ENCODE results near the gene FANCD2OS. TPM values are rescaled to one million over a fixed set of nuclear protein-coding genes. Genes with fewer than 3 reads are reported as not detected.

Gene FANCD2OS, protein sequence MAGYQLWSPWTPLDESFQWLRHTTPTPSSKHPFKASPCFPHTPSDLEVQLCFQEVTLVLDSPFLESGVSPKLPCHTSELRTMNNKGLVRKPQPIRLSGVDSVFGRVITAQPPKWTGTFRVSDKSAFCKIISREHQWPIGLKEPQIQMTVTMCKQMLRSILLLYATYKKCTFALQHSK
- not detected in 2 replicates for polyA plus RNA-seq (2011; rRNA removed)
- not detected in 2 replicates for polyA plus RNA-seq (2012; cell fraction: cytosol; rRNA removed)
- not detected in 2 replicates for polyA plus RNA-seq (2012; cell fraction: nucleus; rRNA removed)
- polyA plus RNA-seq (2017; fragmentation: RNase III; extraction: RNeasy Plus Mini Kit Qiagen cat#74134 plus additional on column Dnase treatment): not detected in 3 replicates
- not detected in 2 replicates for polyA minus RNA-seq (2011; rRNA and poly(A)+ RNA removed)

- ChIA-PET CTCF (no interaction called here), POLR2A (no interaction called here)
- ATAC-seq (no peak), DNase-seq (ENCODE audit: low read depth in 1 of 2, low spot score in 1 of 2) (no peak), FAIRE-seq (no peak)
- TF ChIP-seq EHMT2 (IDR thresholded peaks at IDR 0.05; ENCODE audit: low read depth): no peak
- TF ChIP-seq ZSCAN20 (CRISPR knock-in tag; IDR thresholded peaks at IDR 0.05): no peak
- no peak for TF ChIP-seq KDM5A (IDR thresholded peaks at IDR 0.05)
- TF ChIP-seq HDAC2 (IDR thresholded peaks at IDR 0.05): no peak
- TF ChIP-seq RFX5 (IDR thresholded peaks at IDR 0.05): no peak
- TF ChIP-seq TFCP2L1 (CRISPR knock-in tag; IDR thresholded peaks at IDR 0.05): no peak
- TF ChIP-seq JUNB (IDR thresholded peaks at IDR 0.05): no peak
- TF ChIP-seq CEBPB (IDR thresholded peaks at IDR 0.05): no peak
- TF ChIP-seq, protein P1, sequence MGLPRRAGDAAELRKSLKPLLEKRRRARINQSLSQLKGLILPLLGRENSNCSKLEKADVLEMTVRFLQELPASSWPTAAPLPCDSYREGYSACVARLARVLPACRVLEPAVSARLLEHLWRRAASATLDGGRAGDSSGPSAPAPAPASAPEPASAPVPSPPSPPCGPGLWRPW (IDR thresholded peaks at IDR 0.05): no peak
- no peak for TF ChIP-seq EHF (CRISPR knock-in tag; IDR thresholded peaks at IDR 0.05)
- no peak for TF ChIP-seq CBX2 (IDR thresholded peaks at IDR 0.05; ENCODE audit: borderline replicate concordance, low read depth)
- no peak for TF ChIP-seq FOSB (CRISPR knock-in tag; IDR thresholded peaks at IDR 0.05)
- no peak for TF ChIP-seq KDM1A (IDR thresholded peaks at IDR 0.05; ENCODE audit: low read depth)
- no peak for TF ChIP-seq MAZ (IDR thresholded peaks at IDR 0.05; ENCODE audit: borderline replicate concordance, low read depth, low read length)
- no peak for TF ChIP-seq RNF2 (IDR thresholded peaks at IDR 0.05; ENCODE audit: borderline replicate concordance, low read depth)
- no peak for TF ChIP-seq MYC (IDR thresholded peaks at IDR 0.05; ENCODE audit: borderline replicate concordance, low read length)
- no peak for TF ChIP-seq ZFP36 (IDR thresholded peaks at IDR 0.05; ENCODE audit: borderline replicate concordance, partially characterized antibody)
- TF ChIP-seq, protein P2, sequence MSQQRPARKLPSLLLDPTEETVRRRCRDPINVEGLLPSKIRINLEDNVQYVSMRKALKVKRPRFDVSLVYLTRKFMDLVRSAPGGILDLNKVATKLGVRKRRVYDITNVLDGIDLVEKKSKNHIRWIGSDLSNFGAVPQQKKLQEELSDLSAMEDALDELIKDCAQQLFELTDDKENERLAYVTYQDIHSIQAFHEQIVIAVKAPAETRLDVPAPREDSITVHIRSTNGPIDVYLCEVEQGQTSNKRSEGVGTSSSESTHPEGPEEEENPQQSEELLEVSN (IDR thresholded peaks at IDR 0.05; ENCODE audit: borderline replicate concordance, low read depth): no peak
- TF ChIP-seq CHD2 (IDR thresholded peaks at IDR 0.05; ENCODE audit: low read length, partially characterized antibody): no peak
- Histone ChIP-seq H3K4me2 (no peak within 1 kb of the TSS), H3K4me3 (no peak within 1 kb of the TSS), H3K9me3 (no peaks in the 10 kb centered on the region), H3K4me1 (no peaks in the 10 kb centered on the region), H3K27ac (no peak within 1 kb of the TSS)
- WGBS (ENCODE audit: missing lambda C conversion rate): 95% methylated on average over 22 of the region's 28 CpGs
These were observed at the start of gene FANCD2OS for GRCh38 chr3:10108091-10108490. Gene FANCD2OS, minus strand, starts transcription at chr3:10108255. Its CDS starts 3,481 bp downstream, at chr3:10104774.

DNA sequence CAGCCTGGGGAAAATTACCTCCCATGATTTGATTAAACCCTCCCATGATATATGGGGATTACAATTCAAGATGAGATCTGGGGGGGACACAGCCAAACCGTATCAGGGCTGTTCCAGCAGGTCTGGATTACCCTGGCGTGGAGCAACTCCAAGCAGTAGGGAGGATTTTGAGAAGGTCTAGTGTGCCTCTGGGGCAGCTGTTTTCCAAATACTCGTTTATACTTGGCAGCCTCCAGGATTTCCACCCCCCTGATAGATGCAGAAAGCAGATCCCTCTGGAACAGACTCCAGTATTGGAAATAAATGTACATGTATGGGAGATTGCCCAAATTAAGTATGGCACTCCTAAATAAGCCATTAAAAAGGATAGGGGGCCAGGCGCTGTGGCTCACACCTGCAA is 49.0 kb upstream of the FANCD2OS start:
- 86% methylated on average over 4 of the region's 4 CpGs for WGBS (ENCODE audit: missing lambda C conversion rate)
- Histone ChIP-seq H3K27ac (no peak overlapping the region), H3K4me3 (no peak overlapping the region), H3K4me1 (no peaks in the 10 kb centered on the region), H3K4me2 (no peak overlapping the region), H3K9me3 (no peaks in the 10 kb centered on the region)
- TF ChIP-seq EP300 (IDR thresholded peaks at IDR 0.05): no peak
- no peak for TF ChIP-seq RAD21 (conservative IDR thresholded peaks at IDR 0.05 in 1 of 2, IDR thresholded peaks at IDR 0.05 in 1 of 2)
- POLR2A ChIA-PET: interaction anchor here (0.6 kb wide), 1 partner anchor 329 kb away, joined by 4 read pairs; no protein-coding TSS in a partner anchor
- FAIRE-seq: no peak
- DNase-seq (ENCODE audit: low read depth in 1 of 2, low spot score in 1 of 2): no peak
- ATAC-seq: 0 out of 6 replicates have a peak, but pooled peaks of 1 of the 2 experiments have one; percentile 27
- CTCF ChIA-PET: no interaction called here

GRCh38 chr3:10155658-10156057 is 47.6 kb upstream of the FANCD2OS start:
- DNase-seq (ENCODE audit: low read depth in 1 of 2, low spot score in 1 of 2): no peak
- ChIA-PET POLR2A (interaction anchor here (1.0 kb wide), 1 partner anchor 14 kb away, joined by 4 read pairs; the partner anchor contains the start of gene VHL), CTCF (interaction anchor here (0.6 kb wide), 1 partner anchor 95 kb away, joined by 3 read pairs; no protein-coding TSS in a partner anchor)
- no peak for FAIRE-seq
- no peak overlapping the region for H3K27ac ChIP-seq
- ATAC-seq: peak; percentile 15 to 31; a peak in 1 of 6 replicates
- H3K9me3 ChIP-seq: no peaks in the 10 kb centered on the region
- WGBS (ENCODE audit: missing lambda C conversion rate): 87% methylated on average over 4 of the region's 4 CpGs
- H3K4me1 ChIP-seq: no peaks in the 10 kb centered on the region
- H3K4me2 ChIP-seq: no peak overlapping the region
- TF ChIP-seq ZC3H11A (IDR thresholded peaks at IDR 0.05): no peak
- TF ChIP-seq FOSB (CRISPR knock-in tag; IDR thresholded peaks at IDR 0.05): no peak
- TF ChIP-seq, protein P1 (IDR thresholded peaks at IDR 0.05): no peak
- TF ChIP-seq FOXS1 (CRISPR knock-in tag; IDR thresholded peaks at IDR 0.05): no peak
- TF ChIP-seq RCOR1 (IDR thresholded peaks at IDR 0.05; ENCODE audit: low read depth, low read length): no peak
- no peak for TF ChIP-seq NFE2L2 (conservative IDR thresholded peaks at IDR 0.05; ENCODE audit: low read length)
- no peak for TF ChIP-seq RARB (CRISPR knock-in tag; IDR thresholded peaks at IDR 0.05)
- no peak for TF ChIP-seq MAFK (IDR thresholded peaks at IDR 0.05; ENCODE audit: partially characterized antibody)
- TF ChIP-seq MYC (IDR thresholded peaks at IDR 0.05; ENCODE audit: borderline replicate concordance, low read length): no peak
- no peak for TF ChIP-seq MAX (IDR thresholded peaks at IDR 0.05)
- no peak for TF ChIP-seq USF2 (IDR thresholded peaks at IDR 0.05)
- TF ChIP-seq EHF (CRISPR knock-in tag; IDR thresholded peaks at IDR 0.05): no peak
- TF ChIP-seq JUNB (IDR thresholded peaks at IDR 0.05): no peak
- no peak for TF ChIP-seq RFX5 (IDR thresholded peaks at IDR 0.05)
- no peak for TF ChIP-seq RNF2 (IDR thresholded peaks at IDR 0.05; ENCODE audit: borderline replicate concordance, low read depth)
- no peak for TF ChIP-seq ESRRA (IDR thresholded peaks at IDR 0.05; ENCODE audit: borderline replicate concordance, low read length)
- H3K4me3 ChIP-seq: no peak overlapping the region

All from A549 (cell line).